Tibial artery (tissue), 4 donors: Measurements from ENCODE around the gene SAXO1.

Experiments
- DNase-seq, 2 donors: peaks; one replicate each; pipeline ENCODE4 v3.0.0-alpha.2; 2019
- H3K27ac ChIP-seq, 2 donors: fragments of 200-600 bp; sonication (generic) in 1 of 2; 1 replicate in 1 of 2; 2 replicates in 1 of 2; pipeline ENCODE4 v1.5.1; 2018 to 2019; ENCODE audit warnings: mild to moderate bottlenecking in 1 of 2
- H3K27me3 ChIP-seq, 2 donors: fragments of 200-600 bp; sonication (generic) in 1 of 2; one replicate each; pipeline versions ENCODE4 v1.5.1 to v1.6.0; 2016 to 2019
- H3K36me3 ChIP-seq, 3 donors: fragments of 200-600 bp; sonication (generic) in 2 of 3; one replicate each; pipeline ENCODE4 v1.5.1; 2016 to 2019; ENCODE audit warnings: mild to moderate bottlenecking in 2 of 3
- H3K4me1 ChIP-seq, 4 donors: fragments of 200-600 bp; sonication (generic) in 2 of 4; 1 replicate in 3 of 4; 2 replicates in 1 of 4; pipeline ENCODE4 v1.5.1; 2016 to 2019
- H3K4me3 ChIP-seq, 2 donors: fragments of 200-600 bp; sonication (generic) in 1 of 2; 1 replicate in 1 of 2; 2 replicates in 1 of 2; pipeline ENCODE4 v1.5.1; 2018 to 2019; ENCODE audit warnings: mild to moderate bottlenecking in 2 of 2
- H3K9me3 ChIP-seq, 3 donors: fragments of 200-600 bp; sonication (generic) in 1 of 3; one replicate each; pipeline ENCODE4 v1.5.1; 2016 to 2019
- intact Hi-C: fragments of 100-400 bp; cut with DNase I; formaldehyde crosslinking; loops from one replicate; pipeline ENCODE4 v1.15.0; 2023; ENCODE audit warnings: low total_unique reads
- TF ChIP-seq, protein P1 (sequence below), 2 experiments: fragments of 200-600 bp in 1 of 2; fragments of 450-650 bp in 1 of 2; IDR thresholded peaks; one replicate each; pipeline ENCODE4 v1.5.1; 2017 to 2019; ENCODE audit warnings: antibody characterized with exemption in 2 of 2, mild to moderate bottlenecking in 1 of 2, moderate library complexity in 1 of 2

Gene SAXO1

DNA sequence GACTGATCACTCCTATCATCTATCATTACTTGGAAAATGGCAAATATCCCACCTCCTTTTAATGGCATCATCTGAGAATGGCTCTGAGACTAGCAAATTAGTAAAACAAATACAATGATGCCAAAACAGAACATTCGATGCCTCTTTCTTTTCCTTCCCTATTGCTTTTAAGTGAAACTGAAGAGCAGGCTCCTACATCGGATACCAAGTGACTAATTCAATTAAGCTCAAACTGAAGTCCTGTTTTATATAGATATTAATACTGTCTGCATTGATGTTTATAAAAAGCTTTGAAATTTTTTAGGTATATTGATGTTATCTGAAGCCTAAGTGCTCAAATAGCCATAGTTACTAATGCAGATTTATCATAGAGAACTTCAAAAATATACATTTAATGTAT lies 43.9 kb downstream of the SAXO1 start:
- no peak for DNase-seq
- Histone ChIP-seq H3K9me3 (no peaks in the 10 kb centered on the region), H3K27ac (no peak overlapping the region), H3K4me1 (peaks cover 0 to 6% (median 0%) of the 10 kb centered on the region in 4 donors), H3K27me3 (no peaks in the 10 kb centered on the region), H3K36me3 (no peaks in the 10 kb centered on the region), H3K4me3 (no peak overlapping the region)
- TF ChIP-seq, protein P1, sequence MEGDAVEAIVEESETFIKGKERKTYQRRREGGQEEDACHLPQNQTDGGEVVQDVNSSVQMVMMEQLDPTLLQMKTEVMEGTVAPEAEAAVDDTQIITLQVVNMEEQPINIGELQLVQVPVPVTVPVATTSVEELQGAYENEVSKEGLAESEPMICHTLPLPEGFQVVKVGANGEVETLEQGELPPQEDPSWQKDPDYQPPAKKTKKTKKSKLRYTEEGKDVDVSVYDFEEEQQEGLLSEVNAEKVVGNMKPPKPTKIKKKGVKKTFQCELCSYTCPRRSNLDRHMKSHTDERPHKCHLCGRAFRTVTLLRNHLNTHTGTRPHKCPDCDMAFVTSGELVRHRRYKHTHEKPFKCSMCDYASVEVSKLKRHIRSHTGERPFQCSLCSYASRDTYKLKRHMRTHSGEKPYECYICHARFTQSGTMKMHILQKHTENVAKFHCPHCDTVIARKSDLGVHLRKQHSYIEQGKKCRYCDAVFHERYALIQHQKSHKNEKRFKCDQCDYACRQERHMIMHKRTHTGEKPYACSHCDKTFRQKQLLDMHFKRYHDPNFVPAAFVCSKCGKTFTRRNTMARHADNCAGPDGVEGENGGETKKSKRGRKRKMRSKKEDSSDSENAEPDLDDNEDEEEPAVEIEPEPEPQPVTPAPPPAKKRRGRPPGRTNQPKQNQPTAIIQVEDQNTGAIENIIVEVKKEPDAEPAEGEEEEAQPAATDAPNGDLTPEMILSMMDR (IDR thresholded peaks at IDR 0.05): no peak
- intact Hi-C loops: no loop called here

DNA sequence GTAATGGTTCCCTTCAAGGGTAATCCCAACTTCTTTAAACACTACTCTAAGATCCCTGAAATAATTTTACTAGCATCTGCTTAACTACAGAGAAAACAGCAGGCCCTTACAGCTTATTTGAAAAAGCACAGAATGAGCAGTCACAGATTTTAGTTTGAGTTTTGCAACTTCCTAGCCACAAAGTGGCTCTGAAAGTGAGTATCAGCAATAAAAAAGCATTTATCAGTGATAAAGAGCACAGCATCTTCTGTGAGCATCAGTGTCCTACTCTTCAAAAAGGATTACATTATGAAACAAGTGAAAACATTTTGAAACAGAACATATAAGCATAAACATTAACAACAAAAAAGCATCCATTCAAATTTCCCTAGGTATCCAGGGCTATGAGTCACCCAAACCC lies 45.0 kb downstream of the SAXO1 start:
- Histone ChIP-seq H3K4me1 (peaks cover 0 to 6% (median 0%) of the 10 kb centered on the region in 4 donors), H3K27ac (no peak overlapping the region), H3K27me3 (no peaks in the 10 kb centered on the region), H3K4me3 (no peak overlapping the region), H3K36me3 (no peaks in the 10 kb centered on the region), H3K9me3 (no peaks in the 10 kb centered on the region)
- intact Hi-C loops: no loop called here
- DNase-seq: no peak
- TF ChIP-seq, protein P1 (IDR thresholded peaks at IDR 0.05): no peak

DNA sequence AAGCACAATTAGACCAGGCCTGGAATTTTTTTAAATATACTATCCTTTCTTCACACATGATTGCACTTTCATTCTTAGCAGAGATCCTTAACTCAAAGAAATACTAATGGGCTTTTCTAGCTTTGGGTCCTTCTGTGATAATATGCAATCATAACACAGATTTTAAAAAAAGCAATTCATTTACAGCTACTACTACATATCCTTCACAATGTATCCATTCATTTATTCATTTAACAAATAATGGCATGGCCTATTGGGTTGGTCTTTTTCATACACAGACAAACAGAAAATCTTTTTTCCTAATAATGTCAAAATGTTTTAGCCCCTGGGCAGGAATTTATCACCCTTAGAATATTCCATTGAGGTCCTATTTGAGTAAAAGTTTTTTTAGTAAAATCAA lies 47.0 kb downstream of the SAXO1 start:
- DNase-seq: no peak
- TF ChIP-seq, protein P1 (IDR thresholded peaks at IDR 0.05): no peak
- Histone ChIP-seq H3K4me1 (peaks cover 0 to 19% (median 12%) of the 10 kb centered on the region in 4 donors), H3K27ac (no peak overlapping the region), H3K4me3 (no peak overlapping the region), H3K36me3 (no peaks in the 10 kb centered on the region), H3K27me3 (no peaks in the 10 kb centered on the region), H3K9me3 (no peaks in the 10 kb centered on the region)
- intact Hi-C loops: no loop called here

DNA sequence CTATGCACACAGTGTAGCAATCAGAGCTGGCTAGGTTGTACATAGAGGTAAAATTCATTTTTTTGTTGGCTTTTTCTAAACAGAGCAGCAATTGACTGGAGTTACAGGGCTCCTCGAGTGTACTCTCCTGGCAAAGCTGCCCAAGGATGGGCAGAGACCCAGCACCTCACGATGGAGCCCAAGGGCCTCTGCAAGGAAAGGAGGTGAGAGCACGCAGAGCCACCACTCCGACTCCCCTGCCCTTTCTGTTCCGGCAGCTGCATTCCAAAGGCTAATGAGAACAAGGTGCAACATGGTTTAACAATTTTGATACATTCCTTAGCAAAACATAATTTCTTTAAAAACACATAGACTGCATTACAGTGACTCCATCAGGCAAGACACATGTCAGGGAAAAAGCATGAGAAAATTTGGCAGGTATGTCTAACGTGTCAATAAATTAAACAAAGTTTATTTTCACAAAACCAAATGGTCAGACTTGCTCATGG lies 47.5 kb downstream of the SAXO1 start:
- peaks cover 0 to 22% (median 12%) of the 10 kb centered on the region in 4 donors for H3K4me1 ChIP-seq
- H3K36me3 ChIP-seq: no peaks in the 10 kb centered on the region
- no peak overlapping the region for H3K27ac ChIP-seq
- no peak for DNase-seq
- H3K9me3 ChIP-seq: no peaks in the 10 kb centered on the region
- no peak overlapping the region for H3K4me3 ChIP-seq
- TF ChIP-seq, protein P1 (IDR thresholded peaks at IDR 0.05): no peak
- intact Hi-C loops: no loop called here
- H3K27me3 ChIP-seq: no peaks in the 10 kb centered on the region

DNA sequence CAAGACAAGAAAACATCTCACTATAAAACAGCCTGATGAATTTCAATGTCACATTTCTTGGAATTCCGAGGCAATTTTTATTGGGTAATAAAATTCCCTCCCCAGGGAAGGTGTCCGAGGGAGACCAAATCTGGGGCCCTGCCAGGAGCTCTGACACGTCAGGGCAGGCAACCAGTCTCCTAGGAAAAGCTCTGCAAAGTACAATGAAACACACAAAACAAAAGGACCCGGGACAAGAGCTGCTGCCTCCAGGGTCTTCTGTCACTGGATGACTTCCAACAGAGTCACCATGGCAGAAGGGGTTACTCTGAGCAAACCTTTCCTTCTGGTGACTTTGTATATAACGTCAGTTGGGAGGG lies 50.8 kb downstream of the SAXO1 start:
- no peaks in the 10 kb centered on the region for H3K9me3 ChIP-seq
- no peak overlapping the region for H3K4me3 ChIP-seq
- H3K27me3 ChIP-seq: no peaks in the 10 kb centered on the region
- TF ChIP-seq, protein P1 (IDR thresholded peaks at IDR 0.05): no peak
- no peak for DNase-seq
- H3K27ac ChIP-seq: no peak overlapping the region
- H3K4me1 ChIP-seq: peaks cover 0 to 35% (median 15%) of the 10 kb centered on the region in 4 donors
- intact Hi-C loops: no loop called here
- no peaks in the 10 kb centered on the region for H3K36me3 ChIP-seq
